Kidney (tissue), 14 donors: ENCODE data around the gene TANGO2. TPM values are rescaled to one million over a fixed set of nuclear protein-coding genes. Genes with fewer than 3 reads are reported as not detected.
A peak's percentile ranks its signal among the peaks of the same experiment; 100 is the strongest.

Experiments
- DNase-seq, 5 donors: peaks; one replicate each; pipeline ENCODE4 v3.0.0-alpha.2; 2013 to 2020
- FAIRE-seq: peaks from 2 replicates; lab custom pipeline; 2012; peaks lifted over from hg19 to GRCh38; lab: Jason Lieb, UNC
- H3K27ac ChIP-seq, 2 donors: one replicate each; pipeline ENCODE4 v1.7.0; 2013; ENCODE audit warnings: low read depth in 2 of 2, low read length in 2 of 2, inconsistent platforms in 1 of 2
- H3K27me3 ChIP-seq: one replicate; pipeline ENCODE4 v1.7.1; 2013; ENCODE audit warnings: low read length, inconsistent platforms; ENCODE audit not compliant: control insufficient read depth, insufficient read depth
- H3K36me3 ChIP-seq, 3 donors: one replicate each; pipeline versions ENCODE4 v1.7.0 to v1.7.1; 2013; ENCODE audit warnings: low read length in 3 of 3, control low read depth in 1 of 3, inconsistent platforms in 1 of 3; ENCODE audit not compliant: insufficient read depth in 3 of 3, control insufficient read depth in 2 of 3
- H3K4me1 ChIP-seq, 3 donors: one replicate each; pipeline versions ENCODE4 v1.7.0 to v1.7.1; 2013; ENCODE audit warnings: low read length in 3 of 3, inconsistent platforms in 1 of 3, low read depth in 1 of 3; ENCODE audit not compliant: control insufficient read depth in 2 of 3, insufficient read depth in 2 of 3
- H3K4me3 ChIP-seq, 3 donors: one replicate each; pipeline versions ENCODE4 v1.7.0 to v1.8.1; 2013; ENCODE audit warnings: low read length in 3 of 3, control low read depth in 1 of 3, inconsistent platforms in 1 of 3
- H3K9ac ChIP-seq, 3 donors: one replicate each; pipeline versions ENCODE4 v1.7.0 to v1.7.1; 2013; ENCODE audit warnings: low read length in 3 of 3, control low read depth in 1 of 3, inconsistent platforms in 1 of 3
- H3K9me3 ChIP-seq, 3 donors: one replicate each; pipeline versions ENCODE4 v1.7.0 to v1.7.1; 2013; ENCODE audit warnings: low read length in 3 of 3, control low read depth in 1 of 3, inconsistent platforms in 1 of 3; ENCODE audit not compliant: control insufficient read depth in 2 of 3, insufficient read depth in 1 of 3
- CTCF ChIP-seq: IDR thresholded peaks from 3 replicates; pipeline ENCODE4 v1.5.1; 2012; ENCODE audit warnings: mild to moderate bottlenecking, moderate library complexity, borderline replicate concordance; ENCODE audit not compliant: insufficient read depth; ENCODE audit errors: extremely low read depth
- intact Hi-C: fragments of 100-400 bp; cut with DNase I; formaldehyde crosslinking; loops from one replicate; pipeline ENCODE4 v1.11.1; 2022
- polyA plus RNA-seq: library from polyadenylated mRNA; stranded (reverse); fragments of 350-450 nt; fragmentation: Illumina TruSeq; extraction: RNeasy Lipid Tissue Mini Kit (QIAGEN cat#74804); gene quantifications from one replicate; pipeline ENCODE4 v1.2.3, GENCODE V29; 2014; ENCODE audit warnings: low read depth, low replicate concordance; ENCODE audit not compliant: insufficient read depth
- total RNA-seq: library from RNA; stranded (reverse); fragmentation: NEBNext Ultra II Directional; extraction: Animal tissue kit (Norgen Biotek cat#: 25700); gene quantifications from one replicate; pipeline ENCODE4 v1.2.1, GENCODE V29; 2021
- donor health status: control.
- donor health status: control.
- donor health status: control.
- donor health status: control.
- donor health status: control.
- donor health status: DM: yes; HTN: yes; CAD: no.
- donor health status: Normal renal cell carcinoma (clear cell type).

Gene TANGO2
- total and polyA plus RNA-seq, 2 donors from 2014 or later: 27.7 to 37.3 TPM

- Histone ChIP-seq H3K36me3 (peaks cover 30 to 70% (median 66%) of the 10 kb centered on the region in 3 donors), H3K4me1 (peaks cover 0 to 5% (median 0%) of the 10 kb centered on the region in 3 donors), H3K9ac (no peak overlapping the region), H3K9me3 (no peaks in the 10 kb centered on the region), H3K27ac (no peak overlapping the region), H3K4me3 (no peak overlapping the region), H3K27me3 (no peaks in the 10 kb centered on the region)
- no peak for FAIRE-seq
- peak in 1 of 5 donors; percentile 27 for DNase-seq
- TF ChIP-seq CTCF: no peak
- intact Hi-C loops: no loop called here
Measured at GRCh38 chr22:20091690-20092476, 71.0 kb downstream of the TANGO2 start.

- no peak for FAIRE-seq
- Histone ChIP-seq H3K9ac (no peak overlapping the region), H3K4me3 (no peak overlapping the region), H3K27me3 (no peaks in the 10 kb centered on the region), H3K9me3 (peaks cover 0 to 2% (median 0%) of the 10 kb centered on the region in 3 donors), H3K27ac (no peak overlapping the region), H3K36me3 (peaks cover 30 to 70% (median 60%) of the 10 kb centered on the region in 3 donors), H3K4me1 (peaks cover 0 to 5% (median 0%) of the 10 kb centered on the region in 3 donors)
- intact Hi-C loops: no loop called here
- no peak for TF ChIP-seq CTCF
- peak in 1 of 5 donors; percentile 58 for DNase-seq
Measured at GRCh38 chr22:20092477-20092854, 71.6 kb downstream of the TANGO2 start.

- peaks cover 0 to 2% (median 0%) of the 10 kb centered on the region in 3 donors for H3K9me3 ChIP-seq
- H3K4me3 ChIP-seq: no peak overlapping the region
- H3K27ac ChIP-seq: peak overlapping the region in 1 of 2 donors; percentile 0
- peaks cover 0 to 5% (median 0%) of the 10 kb centered on the region in 3 donors for H3K4me1 ChIP-seq
- intact Hi-C loops: no loop called here
- peak in 1 of 5 donors; percentile 26 for DNase-seq
- TF ChIP-seq CTCF: no peak
- H3K9ac ChIP-seq: no peak overlapping the region
- H3K27me3 ChIP-seq: no peaks in the 10 kb centered on the region
- no peak for FAIRE-seq
- H3K36me3 ChIP-seq: peaks cover 33 to 61% (median 56%) of the 10 kb centered on the region in 3 donors
Measured at GRCh38 chr22:20093418-20094196, 72.7 kb downstream of the TANGO2 start.
